Measurements from ENCODE around the gene CNPY3. TPM values are rescaled to one million over a fixed set of nuclear protein-coding genes. Genes with fewer than 3 reads are reported as not detected.

Gene CNPY3
- total and polyA plus RNA-seq, 4 experiments from 2014 or later: 83.4 to 95.8 (median 89.7) TPM

DNA sequence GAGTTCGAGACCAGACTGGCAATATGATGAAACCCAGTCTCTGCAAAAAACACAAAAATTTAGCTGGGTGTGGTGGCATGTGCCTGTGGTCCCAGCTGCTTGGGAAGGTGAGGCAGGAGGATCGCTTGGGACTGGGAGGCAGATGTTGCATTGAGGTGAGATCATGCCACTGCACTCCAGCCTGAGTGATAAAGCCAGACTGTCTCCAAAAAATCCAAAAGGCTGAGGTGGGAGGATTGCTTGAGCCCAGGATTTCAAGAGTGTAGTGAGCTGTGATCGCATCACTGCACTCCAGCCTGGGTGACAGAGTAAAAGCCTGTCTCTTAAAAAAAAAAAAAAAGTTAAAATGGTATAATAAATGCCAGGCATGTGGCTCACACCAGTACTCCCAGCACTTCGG, 14.7 kb upstream of the CNPY3 start:
- ChIA-PET POLR2A (ENCODE audit: partially characterized antibody) (no interaction called here), CTCF (ENCODE audit: partially characterized antibody) (interaction anchor here (1.0 to 1.5 kb wide), 3 partner anchors 9 to 229 kb away, joined by 3 to 6 read pairs (median 4); no protein-coding TSS in a partner anchor)
- no peak overlapping the region for H3K4me3 Mint-ChIP-seq
- H3K4me1 Mint-ChIP-seq: peaks cover 0 to 4% (median 0%) of the 10 kb centered on the region in 4 donors
- no peak overlapping the region for H3K27ac ChIP-seq (ENCODE audit: low read depth, low read length)
- H3K9me3 Mint-ChIP-seq: no peaks in the 10 kb centered on the region
- H3K9me3 ChIP-seq (ENCODE audit: control insufficient read depth in 1 of 2, low read length in 2 of 2): no peaks in the 10 kb centered on the region
- H3K4me3 ChIP-seq (ENCODE audit: low read length in 2 of 2): no peak overlapping the region
- H3K27ac Mint-ChIP-seq: no peak overlapping the region
- H3K36me3 Mint-ChIP-seq: no peaks in the 10 kb centered on the region
- intact Hi-C loops (cut with micrococcal nuclease): no loop called here
- H3K27me3 Mint-ChIP-seq: peaks cover 1 to 14% of the 10 kb centered on the region in 2 donors
- H3K27me3 ChIP-seq (ENCODE audit: insufficient read depth, low read length): no peaks in the 10 kb centered on the region
- no peak for DNase-seq
- H3K4me1 ChIP-seq (ENCODE audit: insufficient read depth, low read length): no peaks in the 10 kb centered on the region
- H3K36me3 ChIP-seq (ENCODE audit: insufficient read depth, low read length): no peaks in the 10 kb centered on the region

DNA sequence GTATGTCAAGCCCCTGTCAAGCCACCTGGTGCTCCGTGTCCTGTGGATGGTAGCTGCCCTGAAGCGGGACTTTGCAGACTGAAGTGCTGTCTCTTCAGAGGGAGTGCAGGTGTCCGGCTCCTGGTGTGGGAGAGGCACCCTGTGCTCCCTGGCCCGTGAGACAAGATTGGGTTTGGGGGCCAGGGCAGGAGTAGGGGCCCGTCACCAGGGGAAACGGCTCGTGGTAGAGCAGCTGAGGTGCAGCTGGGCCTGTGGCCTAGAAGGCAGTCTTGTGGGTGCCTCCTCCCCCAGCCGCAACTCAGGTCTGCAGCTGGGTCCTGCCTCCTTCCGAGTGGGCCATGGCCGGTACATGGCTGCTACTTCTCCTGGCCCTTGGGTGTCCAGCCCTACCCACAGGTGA, 13.5 kb upstream of the CNPY3 start, which contains the start of gene PTCRA:
TSS of gene PTCRA (plus strand) at position 322 of the 400 bp plus-strand sequence. CDS start at position 339, 17 bp downstream.
- Histone ChIP-seq H3K27me3 (ENCODE audit: insufficient read depth, low read length) (no peaks in the 10 kb centered on the region), H3K4me1 (ENCODE audit: insufficient read depth, low read length) (no peaks in the 10 kb centered on the region), H3K9me3 (ENCODE audit: control insufficient read depth in 1 of 2, low read length in 2 of 2) (no peaks in the 10 kb centered on the region), H3K27ac (ENCODE audit: low read depth, low read length) (no peak within 1 kb of the TSS), H3K4me3 (ENCODE audit: low read length in 2 of 2) (no peak within 1 kb of the TSS), H3K36me3 (ENCODE audit: insufficient read depth, low read length) (no peaks in the 10 kb centered on the region)
- peak within 1 kb of the TSS in 1 of 8 donors; percentile 31 for H3K4me3 Mint-ChIP-seq
- H3K27ac Mint-ChIP-seq: no peak within 1 kb of the TSS
- DNase-seq: no peak
- intact Hi-C loops (cut with micrococcal nuclease): no loop called here
- POLR2A ChIA-PET (ENCODE audit: partially characterized antibody): interaction anchor here (1.1 kb wide), 1 partner anchor 13 kb away, joined by 3 read pairs; the partner anchor contains the start of gene CNPY3
- H3K27me3 Mint-ChIP-seq: peaks cover 1 to 14% of the 10 kb centered on the region in 2 donors
- CTCF ChIA-PET (ENCODE audit: partially characterized antibody): interaction anchor here (1.4 to 1.8 kb wide), 2 partner anchors 14 to 228 kb away, joined by 5 to 8 read pairs; partner anchors contain the start of gene CNPY3
- peaks cover 0 to 4% (median 0%) of the 10 kb centered on the region in 4 donors for H3K4me1 Mint-ChIP-seq
- no peaks in the 10 kb centered on the region for H3K9me3 Mint-ChIP-seq
- H3K36me3 Mint-ChIP-seq: no peaks in the 10 kb centered on the region

DNA sequence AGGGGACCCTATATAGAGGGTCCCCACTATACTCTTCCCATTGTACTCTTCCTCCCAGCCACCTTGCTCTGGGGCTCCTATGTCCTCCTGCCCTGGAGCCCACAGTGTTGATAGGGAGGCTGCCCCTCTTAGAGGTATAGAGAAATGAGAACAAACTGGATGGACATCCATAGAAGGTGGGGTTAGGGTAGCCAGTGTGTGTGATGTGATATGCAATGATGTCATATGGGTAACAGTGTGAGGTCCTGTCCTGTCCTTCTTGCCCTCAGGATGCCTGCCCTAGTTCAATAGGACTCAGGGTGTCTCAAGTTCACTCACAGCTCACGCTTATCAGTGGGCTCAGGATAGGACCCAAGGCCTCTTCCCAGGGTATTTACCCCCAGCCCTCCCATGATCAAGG, 13.0 kb upstream of the CNPY3 start:
- Histone ChIP-seq H3K4me3 (ENCODE audit: low read length in 2 of 2) (no peak overlapping the region), H3K9me3 (ENCODE audit: control insufficient read depth in 1 of 2, low read length in 2 of 2) (no peaks in the 10 kb centered on the region), H3K36me3 (ENCODE audit: insufficient read depth, low read length) (no peaks in the 10 kb centered on the region), H3K27me3 (ENCODE audit: insufficient read depth, low read length) (no peaks in the 10 kb centered on the region), H3K27ac (ENCODE audit: low read depth, low read length) (no peak overlapping the region), H3K4me1 (ENCODE audit: insufficient read depth, low read length) (no peaks in the 10 kb centered on the region)
- ChIA-PET CTCF (ENCODE audit: partially characterized antibody) (interaction anchor here (1.4 to 1.8 kb wide), 3 partner anchors 13 to 228 kb away, joined by 5 to 8 read pairs (median 5); partner anchors contain the start of gene CNPY3), POLR2A (ENCODE audit: partially characterized antibody) (interaction anchor here (0.5 to 1.1 kb wide), 3 partner anchors 13 to 58 kb away, joined by 3 to 4 read pairs (median 3); partner anchors contain the start of gene CNPY3)
- peaks cover 1 to 11% of the 10 kb centered on the region in 2 donors for H3K27me3 Mint-ChIP-seq
- H3K4me1 Mint-ChIP-seq: peaks cover 0 to 1% (median 0%) of the 10 kb centered on the region in 4 donors
- no peaks in the 10 kb centered on the region for H3K36me3 Mint-ChIP-seq
- no peak for DNase-seq
- intact Hi-C loops (cut with micrococcal nuclease): no loop called here
- no peak overlapping the region for H3K27ac Mint-ChIP-seq
- H3K4me3 Mint-ChIP-seq: no peak overlapping the region
- H3K9me3 Mint-ChIP-seq: no peaks in the 10 kb centered on the region

DNA sequence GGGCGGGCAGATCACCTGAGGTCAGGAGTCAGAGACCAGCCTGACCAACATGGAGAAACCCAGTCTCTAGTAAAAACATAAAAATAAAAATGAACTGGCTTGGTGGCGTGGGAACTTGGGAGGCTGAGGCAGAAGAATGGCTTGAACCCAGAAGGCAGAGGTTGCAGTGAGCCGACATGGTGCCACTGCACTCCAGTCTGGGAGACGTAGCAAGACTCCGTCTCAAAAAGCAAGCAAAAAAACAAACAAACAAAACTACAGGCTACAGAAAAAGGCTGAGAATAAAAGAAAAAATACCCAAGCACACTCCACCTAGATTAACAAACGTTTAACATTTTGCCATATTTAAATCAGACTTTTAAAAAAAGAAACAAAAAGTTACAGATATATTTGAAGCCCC, 7.5 kb upstream of the CNPY3 start:
- ChIA-PET CTCF (ENCODE audit: partially characterized antibody) (no interaction called here), POLR2A (ENCODE audit: partially characterized antibody) (no interaction called here)
- intact Hi-C loops (cut with micrococcal nuclease): no loop called here
- DNase-seq: no peak
- H3K36me3 ChIP-seq (ENCODE audit: insufficient read depth, low read length): no peaks in the 10 kb centered on the region
- no peaks in the 10 kb centered on the region for H3K4me1 Mint-ChIP-seq
- no peak overlapping the region for H3K27ac Mint-ChIP-seq
- no peak overlapping the region for H3K27ac ChIP-seq (ENCODE audit: low read depth, low read length)
- H3K4me3 ChIP-seq (ENCODE audit: low read length in 2 of 2): no peak overlapping the region
- H3K27me3 Mint-ChIP-seq: no peaks in the 10 kb centered on the region
- H3K9me3 Mint-ChIP-seq: no peaks in the 10 kb centered on the region
- no peaks in the 10 kb centered on the region for H3K27me3 ChIP-seq (ENCODE audit: insufficient read depth, low read length)
- H3K4me1 ChIP-seq (ENCODE audit: insufficient read depth, low read length): no peaks in the 10 kb centered on the region
- H3K36me3 Mint-ChIP-seq: no peaks in the 10 kb centered on the region
- H3K4me3 Mint-ChIP-seq: no peak overlapping the region
- no peaks in the 10 kb centered on the region for H3K9me3 ChIP-seq (ENCODE audit: control insufficient read depth in 1 of 2, low read length in 2 of 2)

DNA sequence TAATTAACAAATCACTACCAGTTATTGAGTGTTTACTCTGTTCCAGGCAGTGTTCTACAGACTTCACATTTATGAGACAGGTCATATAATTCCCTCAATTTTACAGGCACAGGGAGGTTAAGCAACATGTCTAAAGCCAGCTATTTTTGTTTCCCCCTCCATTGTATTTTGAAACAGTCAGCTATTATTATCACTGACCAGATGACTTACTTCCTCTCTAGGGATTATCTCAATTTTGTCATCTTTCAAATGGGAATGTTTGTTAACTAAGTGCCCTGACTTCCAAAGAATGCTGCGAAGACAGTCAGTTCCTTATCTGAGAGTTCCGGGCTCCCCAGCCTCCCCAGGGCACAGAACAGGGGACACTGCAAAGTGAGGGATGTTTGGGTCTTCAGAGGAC, 5.6 kb upstream of the CNPY3 start:
- no peak overlapping the region for H3K4me3 ChIP-seq (ENCODE audit: low read length in 2 of 2)
- ChIA-PET CTCF (ENCODE audit: partially characterized antibody) (no interaction called here), POLR2A (ENCODE audit: partially characterized antibody) (no interaction called here)
- H3K4me1 ChIP-seq (ENCODE audit: insufficient read depth, low read length): peaks cover 8% of the 10 kb centered on the region
- H3K4me1 Mint-ChIP-seq: peaks cover 5% of the 10 kb centered on the region in 4 donors
- peak overlapping the region in 1 of 7 donors; percentile 46 for H3K27ac Mint-ChIP-seq
- DNase-seq: no peak
- no peaks in the 10 kb centered on the region for H3K36me3 ChIP-seq (ENCODE audit: insufficient read depth, low read length)
- no peaks in the 10 kb centered on the region for H3K36me3 Mint-ChIP-seq
- intact Hi-C loops (cut with micrococcal nuclease): no loop called here
- H3K9me3 Mint-ChIP-seq: no peaks in the 10 kb centered on the region
- H3K27me3 ChIP-seq (ENCODE audit: insufficient read depth, low read length): no peaks in the 10 kb centered on the region
- H3K27me3 Mint-ChIP-seq: no peaks in the 10 kb centered on the region
- no peak overlapping the region for H3K27ac ChIP-seq (ENCODE audit: low read depth, low read length)
- no peak overlapping the region for H3K4me3 Mint-ChIP-seq
- H3K9me3 ChIP-seq (ENCODE audit: control insufficient read depth in 1 of 2, low read length in 2 of 2): no peaks in the 10 kb centered on the region

DNA sequence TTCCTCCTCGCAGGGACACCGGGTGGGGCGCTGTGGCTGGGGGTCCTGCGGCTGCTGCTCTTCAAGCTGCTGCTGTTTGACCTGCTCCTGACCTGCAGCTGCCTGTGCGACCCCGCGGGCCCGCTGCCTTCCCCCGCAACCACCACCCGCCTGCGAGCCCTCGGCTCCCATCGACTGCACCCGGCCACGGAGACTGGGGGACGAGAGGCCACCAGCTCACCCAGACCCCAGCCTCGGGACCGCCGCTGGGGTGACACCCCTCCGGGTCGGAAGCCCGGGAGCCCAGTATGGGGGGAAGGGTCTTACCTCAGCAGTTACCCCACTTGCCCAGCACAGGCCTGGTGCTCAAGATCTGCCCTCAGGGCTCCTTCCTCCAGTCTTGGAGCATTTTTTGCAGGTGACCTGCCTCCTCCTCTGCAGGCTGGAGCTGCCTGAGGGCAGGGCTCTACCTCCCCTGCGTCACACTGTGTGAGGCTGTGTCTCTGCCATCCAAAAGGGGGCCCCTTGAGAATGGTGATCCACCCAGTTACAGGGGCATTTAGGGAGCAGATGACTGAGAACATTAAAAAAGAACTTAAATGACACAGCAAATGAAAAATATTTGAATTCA, 3.9 kb upstream of the CNPY3 start:
- peaks cover 8 to 22% (median 14%) of the 10 kb centered on the region in 4 donors for H3K4me1 Mint-ChIP-seq
- CTCF ChIA-PET (ENCODE audit: partially characterized antibody): no interaction called here

DNA sequence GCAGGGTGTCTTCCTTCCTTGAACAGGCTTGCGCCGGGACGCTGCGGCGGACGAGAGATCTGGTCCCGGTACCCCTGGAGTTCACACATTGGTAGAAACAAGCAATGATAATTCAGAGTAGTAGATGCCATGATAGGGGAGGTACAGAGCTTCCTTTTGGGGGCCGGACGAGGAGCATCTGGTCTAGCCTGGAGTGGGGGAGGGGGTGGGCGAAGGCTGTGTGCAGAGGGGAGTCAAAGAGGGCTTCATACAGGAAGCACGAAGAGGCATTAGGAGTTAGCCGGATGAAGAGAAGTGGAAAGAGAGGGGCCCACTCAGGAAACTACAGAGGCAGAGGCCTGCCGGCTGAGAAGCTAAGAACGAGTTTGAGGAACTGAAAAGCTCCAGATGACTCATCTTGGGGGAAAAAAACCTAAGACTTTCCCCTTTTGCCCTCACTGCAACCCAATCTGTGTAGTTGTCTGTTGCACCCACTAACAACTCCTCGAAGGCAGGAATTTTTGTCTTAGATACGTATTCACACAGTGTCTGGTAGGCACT, 611 bp downstream of the CNPY3 start:
- Histone ChIP-seq H3K27ac (ENCODE audit: low read depth, low read length) (peak overlapping the region; percentile 86), H3K4me1 (ENCODE audit: insufficient read depth, low read length) (peaks cover 54% of the 10 kb centered on the region), H3K36me3 (ENCODE audit: insufficient read depth, low read length) (peaks cover 20% of the 10 kb centered on the region), H3K9me3 (ENCODE audit: control insufficient read depth in 1 of 2, low read length in 2 of 2) (no peaks in the 10 kb centered on the region), H3K4me3 (ENCODE audit: low read length in 2 of 2) (peak overlapping the region; percentile 79 to 89), H3K27me3 (ENCODE audit: insufficient read depth, low read length) (no peaks in the 10 kb centered on the region)
- ChIA-PET POLR2A (ENCODE audit: partially characterized antibody) (interaction anchor here (0.6 to 4.0 kb wide), 62 partner anchors 8 to 1317 kb away, joined by 3 to 100 read pairs (median 5); partner anchors contain the start of genes ABCC10, BICRAL, BYSL and CUL7), CTCF (ENCODE audit: partially characterized antibody) (interaction anchor here (1.0 to 3.4 kb wide), 11 partner anchors 9 to 1009 kb away, joined by 3 to 16 read pairs (median 4); partner anchors contain the start of genes BYSL, MED20, PEX6 and PPP2R5D)
- peak overlapping the region; percentile 98 to 100 (median 99) for H3K27ac Mint-ChIP-seq
- H3K4me1 Mint-ChIP-seq: peaks cover 29 to 61% (median 44%) of the 10 kb centered on the region in 4 donors
- intact Hi-C loops (cut with micrococcal nuclease): loop anchor here (1.0 to 5.0 kb wide), 12 partner anchors 15 to 497 kb away; partner anchors contain the start of genes ABCC10, CUL7, GNMT and KLC4
- H3K4me3 Mint-ChIP-seq: peak overlapping the region; percentile 97 to 100 (median 98)
- H3K36me3 Mint-ChIP-seq: peaks cover 16 to 38% of the 10 kb centered on the region in 2 donors
- no peaks in the 10 kb centered on the region for H3K27me3 Mint-ChIP-seq
- H3K9me3 Mint-ChIP-seq: no peaks in the 10 kb centered on the region
- peak in 2 of 5 donors; percentile 46 to 82 for DNase-seq

More for the DNA sequence above, 3.9 kb upstream of the CNPY3 start:
- H3K9me3 ChIP-seq (ENCODE audit: control insufficient read depth in 1 of 2, low read length in 2 of 2): no peaks in the 10 kb centered on the region
- DNase-seq: no peak
- Mint-ChIP-seq H3K27me3 (no peaks in the 10 kb centered on the region), H3K4me3 (peak overlapping the region in 1 of 8 donors; percentile 39), H3K27ac (peak overlapping the region in 4 of 7 donors; percentile 24 to 37 (median 30)), H3K36me3 (peaks cover 0 to 13% of the 10 kb centered on the region in 2 donors), H3K9me3 (no peaks in the 10 kb centered on the region)
- intact Hi-C loops (cut with micrococcal nuclease): loop anchor here (5.0 kb wide), 1 partner anchor 37 kb away; the partner anchor contains the start of gene GNMT
- H3K4me3 ChIP-seq (ENCODE audit: low read length in 2 of 2): no peak overlapping the region
- H3K27me3 ChIP-seq (ENCODE audit: insufficient read depth, low read length): no peaks in the 10 kb centered on the region
- H3K36me3 ChIP-seq (ENCODE audit: insufficient read depth, low read length): no peaks in the 10 kb centered on the region
- no peak overlapping the region for H3K27ac ChIP-seq (ENCODE audit: low read depth, low read length)
- peaks cover 12% of the 10 kb centered on the region for H3K4me1 ChIP-seq (ENCODE audit: insufficient read depth, low read length)
- POLR2A ChIA-PET (ENCODE audit: partially characterized antibody): no interaction called here

Measured in CD4-positive, alpha-beta memory T cell (primary cell).